Thyroid gland (tissue), 4 donors: ENCODE measurements around the gene GMPR. TPM values are rescaled to one million over a fixed set of nuclear protein-coding genes. Genes with fewer than 3 reads are reported as not detected.

Experiments
- DNase-seq, 2 donors: peaks; one replicate each; pipeline ENCODE4 v3.0.0-alpha.2; 2019
- H3K27ac ChIP-seq, 3 donors: fragments of 200-600 bp; sonication (generic); 1 replicate in 2 of 3; 2 replicates in 1 of 3; pipeline ENCODE4 v1.5.1; 2016 to 2019; ENCODE audit warnings: mild to moderate bottlenecking in 1 of 3, moderate library complexity in 1 of 3
- H3K27me3 ChIP-seq: fragments of 200-600 bp; sonication (generic); one replicate; pipeline ENCODE4 v1.5.1; 2019
- H3K36me3 ChIP-seq, 2 donors: fragments of 200-600 bp; sonication (generic); one replicate each; pipeline ENCODE4 v1.5.1; 2016 to 2019
- H3K4me1 ChIP-seq, 2 donors: fragments of 200-600 bp; sonication (generic); one replicate each; pipeline ENCODE4 v1.5.1; 2017 to 2019
- H3K4me3 ChIP-seq, 3 donors: fragments of 200-600 bp; sonication (generic); replicated peaks in 1 of 3; 1 replicate in 2 of 3; 2 replicates in 1 of 3; pipeline ENCODE4 v1.5.1; 2016; ENCODE audit warnings: mild to moderate bottlenecking in 1 of 3
- H3K9me3 ChIP-seq: fragments of 200-600 bp; sonication (generic); one replicate; pipeline ENCODE4 v1.5.1; 2017
- POLR2A ChIP-seq, 2 donors: fragments of 450-650 bp; IDR thresholded peaks; one replicate each; pipeline ENCODE4 v1.6.1; 2017; ENCODE audit warnings: antibody characterized with exemption in 2 of 2, mild to moderate bottlenecking in 2 of 2, moderate library complexity in 1 of 2
- WGBS, 2 donors: methylation state at CpG; one replicate each; pipeline ENCODE4 v1.1.5; 2017; 5-methylcytosine and 5-hydroxymethylcytosine counted together
- intact Hi-C: fragments of 100-400 bp; cut with DNase I; formaldehyde crosslinking; loops from one replicate; pipeline ENCODE4 v1.15.1; 2023
- total RNA-seq, 4 donors: library from RNA; depleted of rRNA; stranded (reverse); fragments of >200 nt; gene quantifications; one replicate each; pipeline ENCODE4 v1.2.3, GENCODE V29; 2016
- TF ChIP-seq, protein P1 (sequence below), 6 experiments: fragments of 200-600 bp in 3 of 6; fragments of 450-650 bp in 3 of 6; sonication (generic) in 3 of 6; IDR thresholded peaks; one replicate each; pipeline ENCODE4 v1.5.1; 2016 to 2019; ENCODE audit warnings: antibody characterized with exemption in 6 of 6, mild to moderate bottlenecking in 2 of 6, inconsistent platforms in 1 of 6, moderate library complexity in 1 of 6

Gene GMPR
- 10 to 100 TPM in 1 of 4 donors, 1 to 10 TPM in 3; 2.8 to 10.8 (median 3.3) TPM for total RNA-seq

DNA sequence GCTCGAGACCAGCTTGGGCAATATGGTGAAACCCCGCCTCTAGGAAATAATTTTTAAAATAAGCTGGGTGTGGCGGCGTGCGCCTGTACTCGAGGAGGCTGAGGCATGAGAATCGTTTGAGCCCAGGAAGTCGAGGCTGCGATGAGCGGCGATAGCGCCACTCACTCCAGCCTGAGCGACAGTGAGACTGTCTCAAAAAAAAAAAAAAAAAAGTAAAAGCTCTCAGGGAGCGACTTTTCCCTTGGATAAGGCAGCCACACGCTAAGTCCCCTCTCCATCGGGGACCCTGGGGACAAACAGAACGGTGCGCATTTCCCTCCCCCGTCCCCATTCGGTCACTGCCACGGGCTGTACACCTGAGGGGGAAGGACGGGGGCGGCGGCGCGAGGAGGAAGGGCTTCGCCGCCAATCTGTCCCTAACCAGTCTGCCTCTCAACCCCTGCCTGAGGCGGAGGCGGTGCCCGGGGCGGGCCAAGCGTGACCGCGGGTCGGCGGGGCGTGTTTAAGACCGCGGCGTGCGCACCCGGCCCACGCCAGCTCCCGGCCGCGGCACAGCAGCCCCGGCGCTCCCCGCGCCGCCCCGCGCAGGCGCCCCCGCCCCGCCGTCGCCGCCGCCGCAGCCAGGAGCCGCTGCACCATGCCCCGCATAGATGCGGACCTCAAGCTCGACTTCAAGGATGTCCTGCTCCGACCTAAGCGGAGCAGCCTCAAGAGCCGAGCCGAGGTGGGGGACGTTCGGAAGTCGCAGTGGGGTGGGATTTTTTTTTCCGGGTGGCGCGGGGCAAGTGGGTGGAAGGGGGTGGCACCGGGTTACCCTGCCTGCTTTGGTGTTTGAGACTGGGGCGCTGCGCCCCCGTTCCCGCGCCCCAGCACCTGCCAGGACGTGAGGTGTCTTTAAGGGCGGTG is at the start of gene GMPR:
TSS of gene GMPR (plus strand) at position 531 of the 906 bp plus-strand sequence. CDS start at position 638, 107 bp downstream.
- intact Hi-C loops, result no loop called here
- Histone ChIP-seq H3K9me3 (no peaks in the 10 kb centered on the region), H3K4me1 (peaks cover 0 to 14% of the 10 kb centered on the region in 2 donors), H3K36me3 (no peaks in the 10 kb centered on the region), H3K4me3 (peak within 1 kb of the TSS; percentile 63 to 82 (median 71)), H3K27me3 (no peaks in the 10 kb centered on the region), H3K27ac (peak within 1 kb of the TSS; percentile 22 to 38 (median 34))
- TF ChIP-seq, protein P1, sequence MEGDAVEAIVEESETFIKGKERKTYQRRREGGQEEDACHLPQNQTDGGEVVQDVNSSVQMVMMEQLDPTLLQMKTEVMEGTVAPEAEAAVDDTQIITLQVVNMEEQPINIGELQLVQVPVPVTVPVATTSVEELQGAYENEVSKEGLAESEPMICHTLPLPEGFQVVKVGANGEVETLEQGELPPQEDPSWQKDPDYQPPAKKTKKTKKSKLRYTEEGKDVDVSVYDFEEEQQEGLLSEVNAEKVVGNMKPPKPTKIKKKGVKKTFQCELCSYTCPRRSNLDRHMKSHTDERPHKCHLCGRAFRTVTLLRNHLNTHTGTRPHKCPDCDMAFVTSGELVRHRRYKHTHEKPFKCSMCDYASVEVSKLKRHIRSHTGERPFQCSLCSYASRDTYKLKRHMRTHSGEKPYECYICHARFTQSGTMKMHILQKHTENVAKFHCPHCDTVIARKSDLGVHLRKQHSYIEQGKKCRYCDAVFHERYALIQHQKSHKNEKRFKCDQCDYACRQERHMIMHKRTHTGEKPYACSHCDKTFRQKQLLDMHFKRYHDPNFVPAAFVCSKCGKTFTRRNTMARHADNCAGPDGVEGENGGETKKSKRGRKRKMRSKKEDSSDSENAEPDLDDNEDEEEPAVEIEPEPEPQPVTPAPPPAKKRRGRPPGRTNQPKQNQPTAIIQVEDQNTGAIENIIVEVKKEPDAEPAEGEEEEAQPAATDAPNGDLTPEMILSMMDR (IDR thresholded peaks at IDR 0.05), result no peak
- TF ChIP-seq POLR2A (IDR thresholded peaks at IDR 0.05), result peak in 1 of 2 donors; percentile 63
- WGBS, 2 donors, result 12 to 15% methylated on average over 28 to 33 of the region's 84 CpGs
- peak; percentile 84 to 87 for DNase-seq

DNA sequence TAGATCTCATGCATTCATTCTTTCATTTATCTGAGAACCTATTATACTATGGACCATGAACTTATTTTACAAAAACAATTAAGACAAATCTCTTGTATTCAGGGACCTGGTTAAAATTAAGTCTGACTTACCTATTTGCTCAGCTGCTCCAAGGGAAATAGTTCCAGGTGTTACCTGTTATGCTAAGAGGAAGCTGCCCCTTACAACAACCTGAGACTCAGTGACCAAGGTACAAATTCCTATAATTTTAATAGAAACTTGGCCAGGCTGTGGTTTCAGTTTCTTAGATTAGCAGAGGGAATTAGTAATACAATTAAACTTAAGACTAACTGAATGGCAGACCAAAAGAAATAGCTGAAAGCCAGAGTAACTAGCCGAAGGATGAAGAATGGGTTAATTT is 48.2 kb upstream of the GMPR start:
- TF ChIP-seq, protein P1 (IDR thresholded peaks at IDR 0.05), result no peak
- TF ChIP-seq POLR2A (IDR thresholded peaks at IDR 0.05), result no peak
- H3K4me3 ChIP-seq, result no peak overlapping the region
- intact Hi-C loops, result no loop called here
- H3K9me3 ChIP-seq, result no peaks in the 10 kb centered on the region
- DNase-seq, result no peak
- no peaks in the 10 kb centered on the region for H3K36me3 ChIP-seq
- no peaks in the 10 kb centered on the region for H3K27me3 ChIP-seq
- H3K27ac ChIP-seq, result no peak overlapping the region
- H3K4me1 ChIP-seq, result no peaks in the 10 kb centered on the region
- WGBS, 2 donors, result 82 to 87% methylated on average over 1 of the region's 1 CpG

DNA sequence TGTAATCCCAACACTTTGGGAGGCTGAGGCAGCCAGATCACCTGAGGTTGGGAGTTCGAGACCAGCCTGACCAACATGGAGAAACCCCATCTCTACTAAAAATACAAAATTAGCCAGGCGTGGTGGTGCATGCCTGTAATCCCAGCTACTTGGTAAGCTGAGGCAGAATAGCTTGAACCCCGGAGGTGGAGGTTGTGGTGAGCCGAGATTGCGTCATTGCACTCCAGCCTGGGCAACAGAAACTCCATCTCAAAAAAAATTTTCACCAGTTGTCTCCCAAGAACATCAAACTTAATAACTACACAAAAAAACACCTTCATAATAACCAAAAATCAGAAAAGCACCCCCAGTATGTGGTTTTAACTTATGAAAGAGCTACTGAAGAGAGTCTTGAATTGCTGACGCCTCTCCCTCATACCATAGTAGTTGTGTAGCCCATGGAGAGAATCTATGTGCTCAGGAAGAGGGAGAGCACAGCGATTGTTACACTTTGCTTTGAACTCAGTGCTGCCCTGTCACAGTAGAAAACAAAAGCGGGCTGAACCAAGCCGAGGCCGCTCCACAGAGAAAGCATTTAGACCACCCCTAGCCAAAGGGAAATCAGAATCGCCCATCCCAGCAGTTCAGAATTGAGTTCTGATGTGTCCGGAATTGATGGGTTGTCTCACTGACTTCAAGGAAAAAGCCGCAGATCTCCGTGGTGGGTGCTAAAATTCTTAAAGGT is 42.0 kb upstream of the GMPR start:
- Histone ChIP-seq H3K4me3 (no peak overlapping the region), H3K36me3 (no peaks in the 10 kb centered on the region), H3K9me3 (no peaks in the 10 kb centered on the region), H3K27me3 (no peaks in the 10 kb centered on the region), H3K27ac (no peak overlapping the region), H3K4me1 (peaks cover 3 to 4% of the 10 kb centered on the region in 2 donors)
- 86 to 91% methylated on average over 14 of the region's 14 CpGs for WGBS, 2 donors
- no peak for TF ChIP-seq POLR2A (IDR thresholded peaks at IDR 0.05)
- TF ChIP-seq, protein P1 (IDR thresholded peaks at IDR 0.05), result no peak
- intact Hi-C loops, result no loop called here
- no peak for DNase-seq

DNA sequence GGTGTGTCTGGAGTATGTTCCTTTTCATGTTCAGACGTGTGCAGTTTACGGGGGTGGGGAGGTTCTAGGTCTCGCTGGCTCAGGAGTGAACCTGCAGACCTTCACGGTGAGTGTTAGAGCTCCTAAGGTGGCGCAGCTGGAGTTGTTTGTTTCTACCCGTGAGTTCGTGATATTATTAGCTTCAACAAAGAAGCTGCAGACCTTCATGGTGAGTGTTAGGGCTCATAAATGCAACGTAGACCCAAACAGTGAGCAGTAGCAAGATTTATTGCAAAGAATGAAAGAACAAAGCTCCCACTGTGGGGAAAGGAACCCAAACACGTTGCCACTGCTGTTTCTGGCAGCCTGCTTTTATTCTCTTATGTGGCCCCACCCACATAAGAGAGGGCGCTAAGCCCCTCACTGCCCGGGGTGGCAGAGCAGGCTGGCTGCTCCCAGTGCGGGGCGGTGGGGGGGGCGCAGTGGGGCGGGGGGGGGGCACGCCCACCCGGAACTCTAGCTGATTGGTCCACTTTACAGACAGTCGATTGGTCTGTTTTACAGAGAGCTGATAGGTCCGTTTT is 41.3 kb upstream of the GMPR start:
- Histone ChIP-seq H3K27me3 (no peaks in the 10 kb centered on the region), H3K4me3 (no peak overlapping the region), H3K27ac (no peak overlapping the region), H3K9me3 (no peaks in the 10 kb centered on the region), H3K36me3 (no peaks in the 10 kb centered on the region), H3K4me1 (peaks cover 3 to 4% of the 10 kb centered on the region in 2 donors)
- intact Hi-C loops, result no loop called here
- WGBS, 2 donors, result 92 to 93% methylated on average over 16 to 19 of the region's 19 CpGs
- no peak for TF ChIP-seq POLR2A (IDR thresholded peaks at IDR 0.05)
- TF ChIP-seq, protein P1 (IDR thresholded peaks at IDR 0.05), result no peak
- no peak for DNase-seq
